NCI-H2107 treated with DMSO at 0.1 percent for 48 hours (cell line): ENCODE results near the gene FUZ.

ENCODE experiments used
- DNase-seq: peaks from one replicate; lab custom pipeline; 2025; ENCODE audit not compliant: unreplicated experiment; lab: John Stamatoyannopoulos, UW

The FUZ gene

GRCh38 chr19:49833599-49833998, 20.5 kb upstream of the FUZ start:
- DNase-seq: no peak

GRCh38 chr19:49832556-49832955, 19.5 kb upstream of the FUZ start:
- DNase-seq: no peak

GRCh38 chr19:49831592-49831991, 18.5 kb upstream of the FUZ start:
- DNase-seq: no peak

- DNase-seq: no peak
Measured at GRCh38 chr19:49830766-49831165, 17.7 kb upstream of the FUZ start.

- DNase-seq: no peak
Measured at GRCh38 chr19:49829721-49830120, 16.6 kb upstream of the FUZ start.

- DNase-seq: no peak
Measured at GRCh38 chr19:49829200-49829599, 16.1 kb upstream of the FUZ start.

GRCh38 chr19:49827034-49827433, 13.9 kb upstream of the FUZ start:
- DNase-seq: no peak

GRCh38 chr19:49824662-49825061, 11.6 kb upstream of the FUZ start:
- no peak for DNase-seq

GRCh38 chr19:49823472-49823871, 10.4 kb upstream of the FUZ start:
- peak; percentile 97 for DNase-seq

GRCh38 chr19:49820125-49820524, 7.0 kb upstream of the FUZ start:
- DNase-seq: peak; percentile 25

- peak; percentile 19 for DNase-seq
Measured at GRCh38 chr19:49819452-49820115, 6.5 kb upstream of the FUZ start.

GRCh38 chr19:49818649-49819370, 5.7 kb upstream of the FUZ start:
- DNase-seq: no peak

GRCh38 chr19:49817964-49818648, 5.0 kb upstream of the FUZ start, which contains the start of gene MED25:
Gene MED25 (plus strand): TSS chr19:49818289. CDS start chr19:49818342, 53 bp downstream.
- DNase-seq: peak; percentile 84

GRCh38 chr19:49816590-49816989, 3.5 kb upstream of the FUZ start:
- no peak for DNase-seq

- no peak for DNase-seq
Measured at GRCh38 chr19:49814010-49814409, 918 bp upstream of the FUZ start.

- no peak for DNase-seq
Measured at GRCh38 chr19:49812452-49812996, 568 bp downstream of the FUZ start.

- DNase-seq: no peak
Measured at GRCh38 chr19:49811328-49811727, 1.8 kb downstream of the FUZ start.

- DNase-seq: no peak
Measured at GRCh38 chr19:49809941-49810389, 3.1 kb downstream of the FUZ start.

- peak; percentile 85 for DNase-seq
Measured at GRCh38 chr19:49809160-49809940, 3.7 kb downstream of the FUZ start.

- peak; percentile 58 for DNase-seq
Measured at GRCh38 chr19:49808711-49809159, 4.4 kb downstream of the FUZ start.
